ENCODE data around the gene NBPF14. TPM values are rescaled to one million over a fixed set of nuclear protein-coding genes. Genes with fewer than 3 reads are reported as not detected.
A peak's percentile ranks its signal among the peaks of the same experiment; 100 is the strongest.

The NBPF14 gene
- total RNA-seq = 52.9 and 60.0 TPM in 2 replicates

GRCh38 chr1:148595911-148596310 lies at the start of gene NBPF14:
NBPF14 (minus strand) TSS chr1:148596011; CDS start chr1:148595717, 294 bp downstream.

GRCh38 chr1:148483029-148483428 lies 112.8 kb downstream of the NBPF14 start, which contains the start of gene PPIAL4G:
PPIAL4G (minus strand) TSS chr1:148483302; CDS start chr1:148483252, 50 bp downstream.

Small RNA genes lying within 50 kb of the gene (small RNA-seq; reads per million reads assigned to genes)
- gene RF00003 = 35.9 reads per million, percentile 97 among the genes with 10 or more reads in this experiment

Other genes starting within 250 kb of the NBPF14 start
- not detected in 2 replicates for gene PPIAL4G, start 112.7 kb downstream of the NBPF14 start, total RNA-seq
- gene NUDT4B, start 152.8 kb upstream of the NBPF14 start, total RNA-seq = 34.7 and 51.4 TPM in 2 replicates
- 288 and 420 TPM in 2 replicates for gene PDE4DIP, start 248.4 kb upstream of the NBPF14 start, total RNA-seq

All from hair follicle dermal papilla cell (primary cell).